Activated CD4-positive, CD25-positive, alpha-beta regulatory T cell (primary cell): ENCODE data around the gene TBC1D14.

Experiments used
- DNase-seq, 4 experiments: peaks; one replicate each; lab custom pipeline; 2025; lab: John Stamatoyannopoulos, UW

TBC1D14 gene

GRCh38 chr4:7044137-7044930, 134.7 kb downstream of the TBC1D14 start:
- no peak for DNase-seq

- no peak for DNase-seq
Measured at GRCh38 chr4:7045553-7045952, 135.9 kb downstream of the TBC1D14 start.

GRCh38 chr4:7045961-7046921, 136.6 kb downstream of the TBC1D14 start:
- DNase-seq: no peak

- DNase-seq: no peak
Measured at GRCh38 chr4:7046971-7047370, 137.3 kb downstream of the TBC1D14 start.

GRCh38 chr4:7048642-7049041, 139.0 kb downstream of the TBC1D14 start:
- no peak for DNase-seq

- DNase-seq: no peak
Measured at GRCh38 chr4:7049295-7049694, 139.7 kb downstream of the TBC1D14 start.

- no peak for DNase-seq
Measured at GRCh38 chr4:7049739-7050138, 140.1 kb downstream of the TBC1D14 start.

- DNase-seq: no peak
Measured at GRCh38 chr4:7050481-7051143, 141.0 kb downstream of the TBC1D14 start.

GRCh38 chr4:7051144-7051495, 141.5 kb downstream of the TBC1D14 start:
- DNase-seq: no peak

- DNase-seq: no peak
Measured at GRCh38 chr4:7051905-7052304, 142.3 kb downstream of the TBC1D14 start.

GRCh38 chr4:7052313-7052712, 142.7 kb downstream of the TBC1D14 start:
- no peak for DNase-seq

GRCh38 chr4:7052923-7053715, 143.5 kb downstream of the TBC1D14 start:
- DNase-seq: no peak

GRCh38 chr4:7054106-7054880, 144.7 kb downstream of the TBC1D14 start:
- DNase-seq: no peak

GRCh38 chr4:7055111-7055989, 145.7 kb downstream of the TBC1D14 start:
- no peak for DNase-seq

- DNase-seq: no peak
Measured at GRCh38 chr4:7055990-7056325, 146.3 kb downstream of the TBC1D14 start.

- no peak for DNase-seq
Measured at GRCh38 chr4:7058792-7059191, 149.2 kb downstream of the TBC1D14 start.

- DNase-seq: no peak
Measured at GRCh38 chr4:7059662-7060061, 150.0 kb downstream of the TBC1D14 start.

- DNase-seq: no peak
Measured at GRCh38 chr4:7060346-7061150, 150.9 kb downstream of the TBC1D14 start.

GRCh38 chr4:7061815-7062214, 152.2 kb downstream of the TBC1D14 start:
- no peak for DNase-seq
